Measurements from ENCODE around the gene PKHD1.
"Not testable (repeated sequence)": the region's sequence is repeated elsewhere in the genome, so short reads cannot be mapped to it uniquely, and the experiment has no call there.

Gene PKHD1

DNA sequence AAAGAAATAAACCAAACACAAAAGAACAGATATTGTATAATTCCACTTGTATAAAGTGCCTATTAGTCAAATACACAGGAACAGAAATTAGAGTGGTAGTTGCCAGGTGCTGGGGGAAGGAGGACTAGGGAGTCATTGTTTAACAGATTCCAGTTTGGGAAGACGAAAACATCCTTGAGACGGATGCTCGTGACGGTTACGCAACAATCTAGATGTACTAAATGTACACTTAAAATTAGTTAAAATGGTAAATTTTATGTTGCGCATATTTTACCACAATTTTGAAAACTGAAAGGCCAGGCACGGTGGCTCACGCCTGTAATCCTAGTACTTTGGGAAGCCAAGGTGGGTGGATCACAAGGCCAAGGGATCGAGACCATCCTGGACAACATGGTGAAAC, 111.0 kb downstream of the PKHD1 start:
- no peak for DNase-seq

DNA sequence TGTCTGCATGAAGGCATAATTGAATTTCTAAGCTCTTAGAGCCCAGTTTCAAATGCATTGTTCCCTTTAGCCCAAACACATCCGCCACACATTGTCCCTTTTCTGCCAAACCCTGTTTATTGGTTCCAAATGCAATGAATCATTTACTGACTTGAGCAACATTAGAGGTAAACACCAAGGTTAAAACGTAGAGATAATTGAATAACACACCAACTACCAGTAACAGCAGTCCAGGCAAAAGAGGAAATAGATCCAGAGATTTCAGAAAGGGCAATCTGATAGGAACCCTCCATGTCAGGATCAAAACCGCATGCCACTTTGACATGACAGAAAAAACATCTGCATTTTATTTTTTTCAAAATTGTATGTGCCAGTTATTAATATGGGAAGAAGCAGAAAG, 114.8 kb downstream of the PKHD1 start:
- DNase-seq, result no peak

DNA sequence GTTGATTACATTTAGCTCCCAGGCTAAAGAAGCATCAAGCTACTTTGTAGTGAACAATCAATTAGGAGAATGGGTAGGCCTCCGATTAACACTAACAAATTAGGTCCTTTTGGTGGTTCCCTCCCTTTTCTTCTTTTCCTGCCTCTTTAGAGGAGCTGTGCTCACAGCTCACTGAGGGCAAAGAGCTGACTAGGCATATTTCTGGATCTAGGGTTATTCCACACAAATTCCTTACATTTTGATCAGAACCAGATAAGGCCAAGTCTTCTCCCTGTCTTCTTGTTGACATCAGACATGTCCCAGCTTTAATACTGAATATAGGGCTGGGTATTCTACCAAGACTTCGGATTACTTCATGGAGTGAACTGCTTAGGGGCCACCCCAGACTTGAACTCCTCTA, 119.1 kb downstream of the PKHD1 start:
- DNase-seq, result no peak

DNA sequence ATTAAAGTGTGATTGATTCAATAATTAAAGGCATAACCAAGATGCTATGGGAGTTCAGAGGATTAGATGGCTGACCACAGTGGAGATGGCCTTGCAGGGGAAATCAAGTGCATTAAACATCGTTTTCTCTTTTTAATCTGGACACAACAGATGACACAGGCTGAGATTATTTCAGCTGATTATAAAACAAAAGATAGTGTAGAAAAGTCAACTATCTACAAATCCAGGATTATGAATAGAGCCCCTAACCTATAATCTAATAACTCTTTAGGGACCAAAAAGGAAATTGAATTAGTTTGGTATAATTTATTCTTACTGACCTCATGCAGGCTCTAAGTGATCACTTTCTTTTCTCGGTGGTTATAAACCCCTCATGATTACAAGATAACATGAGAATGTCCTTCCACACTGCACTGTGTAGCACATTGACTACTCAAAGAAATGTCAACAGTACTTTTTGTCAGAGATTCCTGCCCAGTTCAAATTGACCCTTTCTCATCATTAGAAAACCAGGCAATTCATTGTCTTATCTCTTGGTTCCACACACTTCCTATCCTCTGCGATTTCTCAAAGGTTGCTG, 122.1 kb downstream of the PKHD1 start:
- DNase-seq, result no peak

DNA sequence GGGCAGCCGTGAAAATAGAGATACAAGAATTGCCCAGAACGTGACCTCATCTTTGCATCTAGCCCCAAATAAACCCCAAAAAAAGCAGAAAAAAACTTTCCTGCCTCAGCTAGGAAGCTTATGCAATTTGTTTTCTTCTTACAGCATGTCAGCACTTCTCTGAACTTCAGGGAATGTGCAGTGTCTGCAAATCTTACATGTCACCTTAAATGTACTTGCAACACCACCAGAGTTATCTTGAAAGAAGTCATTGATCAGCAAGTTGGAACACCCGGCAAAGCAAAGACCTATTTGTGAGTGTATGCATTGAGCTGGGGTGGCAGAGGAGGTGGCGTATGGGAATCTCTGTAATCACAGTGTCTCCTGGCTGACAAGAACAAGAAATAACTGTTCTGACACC, 123.4 kb downstream of the PKHD1 start:
- DNase-seq, result no peak

DNA sequence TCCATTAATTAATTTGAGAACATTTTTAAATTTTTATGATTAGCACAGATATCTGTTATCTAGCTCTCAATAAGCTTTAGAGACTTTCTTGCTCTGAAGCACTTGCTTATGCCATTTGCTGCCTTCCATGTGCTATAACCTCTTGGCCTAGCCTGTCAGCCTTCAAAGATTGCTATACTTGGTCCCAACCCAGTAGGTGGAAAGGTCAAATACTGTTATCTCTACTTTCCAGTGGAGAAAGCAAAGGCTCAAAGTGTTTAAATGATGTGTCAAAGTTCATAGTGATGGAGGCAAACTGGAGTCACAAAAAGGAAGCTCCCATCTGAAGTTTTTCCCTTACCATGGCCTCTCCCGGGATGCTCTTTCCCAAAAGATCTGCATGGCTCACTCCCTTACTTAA, 125.1 kb downstream of the PKHD1 start:
- DNase-seq, result no peak

DNA sequence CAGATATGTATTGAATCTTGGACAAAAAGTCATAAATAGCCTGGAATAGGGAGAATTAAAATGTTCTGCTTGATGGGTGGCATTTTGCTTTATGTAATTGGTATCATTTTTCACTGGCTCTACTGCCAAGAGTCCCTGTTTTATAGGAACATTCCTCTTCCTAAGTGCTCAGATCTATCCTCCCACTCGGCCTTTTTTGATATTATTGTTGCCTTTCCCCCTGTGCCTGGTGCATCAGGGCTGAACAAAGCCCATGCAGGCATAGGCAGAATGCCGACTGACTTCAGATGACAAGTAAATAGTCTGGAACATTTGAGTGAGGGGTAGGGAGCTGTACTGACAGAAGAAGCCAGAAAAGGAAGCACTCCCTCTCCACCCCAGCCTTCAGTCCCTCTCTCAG, 127.0 kb downstream of the PKHD1 start:
- no peak for DNase-seq

DNA sequence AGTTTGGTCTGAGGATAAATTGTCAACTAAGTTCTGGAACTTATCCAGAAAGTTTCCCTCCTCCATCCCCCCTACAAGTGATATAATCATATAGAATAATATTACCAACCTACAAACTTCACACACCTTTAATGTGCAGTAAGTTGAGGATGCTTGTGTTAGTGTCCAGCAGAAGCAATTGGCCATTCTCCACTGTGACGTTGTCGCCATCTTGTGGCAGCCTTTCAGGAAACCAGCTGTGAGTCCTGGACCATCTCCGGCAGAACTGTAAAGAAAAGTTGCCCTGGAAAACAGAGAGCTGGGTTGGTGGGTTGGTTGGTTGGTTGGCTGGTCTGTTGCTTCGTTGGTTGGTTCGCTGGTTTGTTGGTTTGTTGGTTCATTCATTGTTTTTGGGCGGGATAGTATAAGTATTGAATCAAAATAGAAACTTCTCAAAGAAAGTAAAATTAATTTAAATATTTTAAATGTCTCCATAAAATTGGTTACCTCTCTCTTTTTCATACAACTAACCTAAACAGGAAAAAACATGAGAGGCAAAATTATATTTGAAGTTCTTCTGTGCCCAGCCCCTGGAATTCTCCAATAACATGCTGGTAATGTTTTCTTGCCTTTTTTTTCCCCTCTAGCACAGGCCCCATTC, 127.5 kb downstream of the PKHD1 start:
- no peak for DNase-seq

DNA sequence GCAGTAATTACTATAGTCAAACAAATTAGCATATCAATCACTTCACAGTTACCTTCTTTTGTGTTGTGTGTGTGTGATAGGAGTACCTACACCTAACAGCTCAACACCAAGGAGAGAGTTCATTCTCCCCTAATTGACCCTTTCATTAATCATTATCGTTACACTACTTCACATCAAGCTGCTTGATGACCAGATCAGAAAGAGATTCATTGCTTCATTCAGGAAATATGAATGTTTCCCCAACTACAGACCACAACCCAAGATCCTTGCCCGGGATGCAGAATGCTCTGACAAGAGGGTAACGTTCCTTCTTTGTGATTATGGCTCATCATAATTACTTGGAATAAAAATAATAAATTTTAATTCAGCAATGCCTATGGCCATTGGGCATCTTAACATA, 132.7 kb downstream of the PKHD1 start:
- DNase-seq, result no peak

DNA sequence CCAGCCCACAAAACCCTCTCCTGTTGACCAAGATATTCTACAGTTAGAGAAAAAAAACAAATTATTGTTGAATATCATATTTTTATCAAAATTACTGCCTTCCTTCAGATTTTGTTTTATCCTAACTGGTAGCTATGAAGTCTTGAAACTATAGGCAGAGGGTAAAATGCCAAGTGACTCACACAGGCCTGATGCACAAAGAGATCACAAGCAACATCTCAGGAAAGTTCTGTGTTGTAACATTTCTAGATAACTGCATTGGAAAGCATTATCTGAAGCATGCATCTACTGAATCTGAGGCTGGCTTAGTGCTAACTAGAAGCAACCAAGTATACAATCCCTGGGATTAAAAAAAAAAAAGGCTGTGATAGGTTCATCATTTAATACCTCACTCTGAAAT, 134.2 kb downstream of the PKHD1 start:
- DNase-seq, result no peak

DNA sequence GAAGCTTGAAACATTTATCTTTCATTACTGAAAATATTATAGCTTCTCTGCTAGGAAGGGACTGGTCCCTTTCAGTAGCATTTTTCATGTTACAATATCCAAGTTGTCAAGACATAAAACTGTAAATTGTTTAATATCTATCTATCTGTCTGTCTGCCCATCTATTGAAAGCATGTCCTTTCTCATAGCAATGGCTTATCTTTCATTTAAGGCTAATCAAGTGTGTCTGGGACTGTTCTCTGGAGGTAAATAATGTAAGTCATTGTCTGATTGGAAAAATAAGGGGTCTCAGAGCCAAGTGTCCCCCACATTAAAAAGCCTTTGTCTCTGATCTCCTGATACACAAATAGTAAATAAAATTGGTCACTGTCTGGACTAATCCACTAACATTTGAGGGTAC, 135.5 kb downstream of the PKHD1 start:
- no peak for DNase-seq

DNA sequence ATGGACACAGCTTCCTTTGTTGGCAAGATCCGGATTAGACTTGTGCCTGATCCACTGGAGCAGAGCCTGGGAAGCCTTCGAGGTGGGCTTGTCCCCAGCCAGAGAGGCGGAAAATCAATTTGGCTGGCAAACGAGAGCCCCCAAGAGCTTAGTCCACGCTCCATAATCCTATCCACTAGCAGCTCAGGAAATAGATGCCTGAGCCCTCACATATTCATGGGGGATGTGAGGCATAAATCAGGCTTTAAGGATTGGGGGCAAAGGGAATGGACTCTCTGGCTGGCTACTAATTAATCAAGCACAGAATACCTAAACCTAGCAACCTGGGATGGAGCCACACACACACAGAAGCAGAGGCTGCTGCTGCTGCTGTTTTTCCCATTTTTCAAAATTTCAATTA, 137.9 kb downstream of the PKHD1 start:
- DNase-seq, result no peak

DNA sequence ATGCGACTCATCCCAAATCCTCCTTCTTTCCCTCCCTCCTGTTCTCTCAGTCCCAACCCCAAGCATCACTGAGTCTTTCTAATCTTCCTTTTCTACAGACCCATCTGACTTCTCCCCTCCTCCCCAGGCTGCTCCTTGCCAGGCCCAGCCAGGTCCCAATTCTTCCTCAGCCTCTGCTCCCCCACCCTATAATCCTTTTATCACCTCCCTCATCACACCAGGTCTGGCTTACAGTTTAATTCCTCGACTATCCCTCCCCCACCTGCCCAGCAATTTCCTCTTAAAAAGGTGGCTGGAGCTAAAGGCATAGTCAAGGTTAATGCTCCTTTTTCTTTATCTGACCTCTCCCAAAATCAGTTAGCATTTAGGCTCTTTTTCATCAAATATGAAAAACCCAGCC, 147.7 kb downstream of the PKHD1 start:
- not testable (repeated sequence) for DNase-seq

DNA sequence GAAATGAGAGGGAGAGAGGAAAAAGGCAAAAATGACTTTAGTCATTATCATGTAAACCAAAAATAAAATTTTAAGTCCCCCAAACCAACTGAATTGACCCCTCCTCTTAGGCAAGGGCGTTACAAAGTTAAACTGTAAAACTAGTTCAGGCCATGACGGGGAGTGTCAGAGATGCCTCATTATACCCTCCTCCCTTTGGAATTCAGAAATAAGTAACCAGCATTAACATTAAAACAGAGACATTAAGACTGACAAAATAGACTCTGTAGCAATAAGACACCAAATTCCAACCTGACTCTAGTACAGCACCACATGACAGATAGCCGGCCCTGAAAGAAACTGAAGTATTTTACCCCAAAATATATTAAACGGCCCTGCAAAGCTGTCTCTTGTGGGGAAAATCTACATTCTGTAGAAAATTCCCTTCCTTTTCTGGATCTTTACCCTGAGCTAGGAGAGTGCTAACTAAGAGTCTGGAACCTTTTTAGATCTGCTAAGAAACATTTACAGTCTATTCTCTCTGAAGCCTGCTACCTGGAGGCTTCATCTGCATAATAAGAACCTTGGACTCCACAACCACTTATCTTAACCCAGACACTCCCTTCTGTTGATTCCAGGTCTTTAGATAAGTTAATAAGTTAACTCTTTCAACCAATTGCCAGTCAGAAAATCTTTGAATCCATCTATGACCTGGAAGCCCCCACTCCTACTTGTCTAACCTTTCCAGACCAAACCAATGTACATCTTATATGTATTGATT, 150.7 kb downstream of the PKHD1 start:
- DNase-seq, result no peak

DNA sequence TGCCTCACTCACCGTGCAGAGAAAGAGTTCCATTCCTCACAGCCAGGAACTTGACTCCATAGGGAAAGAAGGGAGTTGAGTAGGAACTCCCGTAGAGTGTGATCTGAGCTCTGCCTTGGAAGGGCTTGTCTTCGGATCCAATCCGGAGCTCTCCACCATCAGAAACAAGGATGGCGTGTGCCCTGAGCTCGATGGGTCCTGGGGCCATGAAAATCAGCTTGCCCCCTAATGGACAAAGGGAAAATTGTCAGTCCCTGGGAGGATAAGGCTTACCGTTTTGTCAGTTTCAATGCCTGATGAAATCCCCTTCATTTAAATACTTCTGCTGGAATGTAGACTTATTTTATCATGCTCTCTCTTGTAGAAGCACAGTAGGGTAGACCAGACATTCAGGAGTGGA, 153.3 kb downstream of the PKHD1 start:
- DNase-seq, result no peak

DNA sequence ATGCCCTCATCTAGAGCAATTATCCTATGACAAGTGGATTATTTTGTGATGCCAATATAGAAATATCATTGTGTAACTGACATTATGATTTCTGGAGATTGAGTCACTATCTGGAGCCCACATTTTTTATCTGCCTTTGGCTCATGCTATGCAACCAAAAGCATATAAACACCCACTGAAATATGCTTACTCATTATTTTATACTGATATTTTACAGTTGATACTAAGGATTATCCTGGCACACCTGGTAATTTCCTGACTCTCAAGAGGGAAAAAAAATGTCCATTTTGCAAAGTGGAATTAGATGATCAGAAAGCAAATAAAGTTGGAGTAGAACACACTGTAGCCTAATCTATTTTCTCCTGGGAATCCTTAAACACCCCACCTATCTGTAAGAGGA, 154.5 kb downstream of the PKHD1 start:
- DNase-seq, result no peak

DNA sequence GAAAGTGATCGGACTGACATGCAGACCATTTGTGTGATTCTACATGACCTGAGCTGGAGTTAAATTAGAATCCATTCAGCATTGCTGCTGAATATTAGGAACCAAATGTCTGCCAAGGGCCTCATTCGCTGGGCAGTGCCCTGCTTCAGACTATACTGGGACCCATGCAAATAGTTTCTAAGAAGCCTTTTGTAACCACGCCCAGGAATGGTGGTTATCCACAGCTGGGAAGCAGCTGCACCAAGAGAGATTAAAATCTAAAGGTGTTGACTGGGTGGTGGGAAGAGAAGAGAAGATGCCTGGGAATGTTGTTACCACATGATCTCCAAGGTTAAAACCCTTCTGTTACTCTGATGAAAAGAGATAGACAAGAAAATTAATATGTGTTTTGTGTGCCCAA, 156.8 kb downstream of the PKHD1 start:
- no peak for DNase-seq

DNA sequence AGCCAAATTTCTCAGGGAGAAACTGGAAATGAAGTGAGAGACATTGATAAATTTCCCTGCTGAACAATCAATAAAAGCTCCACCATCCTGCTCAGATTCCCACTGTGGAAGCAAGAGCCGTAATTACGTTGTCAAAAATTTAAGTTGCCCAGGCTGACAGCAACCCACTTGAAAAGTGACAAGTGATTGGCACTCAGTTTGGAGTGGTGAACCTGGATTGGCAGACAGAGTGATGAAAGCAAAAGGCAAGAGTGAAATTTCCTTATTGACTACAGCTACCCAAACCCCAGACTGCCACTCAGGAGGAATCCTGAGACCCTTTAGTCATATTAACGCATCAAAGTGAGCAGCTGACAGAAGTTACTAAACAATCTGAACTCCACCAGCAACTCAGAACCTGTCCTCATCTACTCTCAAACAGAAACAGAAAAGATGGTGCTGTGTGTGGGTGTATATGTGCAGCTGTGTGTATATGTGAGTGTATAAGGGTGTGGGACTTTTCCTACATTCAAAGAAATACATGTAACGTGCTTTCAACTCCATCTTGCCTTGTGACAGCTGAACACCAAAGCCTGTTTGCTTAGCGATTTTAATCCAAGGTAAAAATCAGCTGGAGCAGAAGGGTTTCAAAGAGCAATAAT, 157.4 kb downstream of the PKHD1 start:
- DNase-seq, result no peak

DNA sequence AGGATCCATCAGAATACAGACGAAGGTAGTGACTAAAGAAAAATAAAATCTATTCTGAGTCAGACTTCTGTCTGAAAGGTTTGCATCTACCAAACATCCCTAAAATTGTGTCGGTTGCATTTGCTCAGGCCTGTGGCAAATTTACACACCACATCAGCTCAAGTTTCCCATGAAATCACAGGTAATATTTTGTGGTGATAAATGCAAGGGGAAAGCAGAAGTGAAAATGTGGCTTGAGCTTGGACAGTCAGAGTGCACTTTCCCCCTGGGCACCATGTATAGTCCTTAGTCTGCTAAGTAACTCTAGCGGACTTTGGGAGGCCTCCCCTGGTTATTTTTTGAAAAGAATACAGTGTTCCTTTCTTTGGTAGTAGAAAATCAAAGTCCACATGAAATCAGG, 159.1 kb downstream of the PKHD1 start:
- DNase-seq, result no peak

DNA sequence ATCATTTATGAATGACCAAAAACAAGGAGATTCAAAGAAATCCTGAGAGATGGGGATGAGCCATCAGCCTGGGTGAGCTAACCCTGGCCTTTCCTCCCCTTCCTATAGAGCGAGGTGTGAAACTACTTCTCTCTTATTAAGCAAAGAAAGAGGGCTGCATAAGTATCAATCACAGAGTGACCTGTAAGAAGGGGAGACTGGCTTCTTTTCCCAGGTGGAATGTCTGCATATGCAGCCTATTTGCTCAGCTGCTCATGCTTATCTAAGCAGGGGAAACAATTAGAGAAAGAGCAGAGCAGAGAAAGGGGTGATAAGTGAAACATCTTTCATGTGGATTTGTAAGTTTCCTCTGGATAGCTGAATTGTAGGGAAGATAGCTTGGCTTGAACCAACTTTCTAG, 160.0 kb downstream of the PKHD1 start:
- no peak for DNase-seq

DNA sequence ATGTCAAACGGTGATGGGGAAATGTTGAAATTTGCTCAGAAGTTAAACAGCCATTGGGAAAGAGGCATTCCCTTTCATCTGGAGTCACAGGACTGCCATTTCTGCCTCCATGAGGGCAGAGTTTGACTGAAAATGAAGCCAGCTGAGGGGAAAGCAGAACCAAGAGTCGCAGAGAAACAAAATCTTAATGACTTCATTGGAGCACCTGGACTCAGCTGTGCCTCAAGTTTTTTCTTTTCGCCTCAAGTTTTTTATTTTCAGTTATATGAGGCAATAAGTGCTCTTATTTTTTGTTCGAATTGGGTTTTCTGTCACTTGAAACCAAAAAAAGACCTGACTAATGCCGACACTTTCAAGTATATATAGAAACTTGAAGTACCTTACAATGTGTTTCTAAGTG, 161.3 kb downstream of the PKHD1 start:
- DNase-seq, result no peak

DNA sequence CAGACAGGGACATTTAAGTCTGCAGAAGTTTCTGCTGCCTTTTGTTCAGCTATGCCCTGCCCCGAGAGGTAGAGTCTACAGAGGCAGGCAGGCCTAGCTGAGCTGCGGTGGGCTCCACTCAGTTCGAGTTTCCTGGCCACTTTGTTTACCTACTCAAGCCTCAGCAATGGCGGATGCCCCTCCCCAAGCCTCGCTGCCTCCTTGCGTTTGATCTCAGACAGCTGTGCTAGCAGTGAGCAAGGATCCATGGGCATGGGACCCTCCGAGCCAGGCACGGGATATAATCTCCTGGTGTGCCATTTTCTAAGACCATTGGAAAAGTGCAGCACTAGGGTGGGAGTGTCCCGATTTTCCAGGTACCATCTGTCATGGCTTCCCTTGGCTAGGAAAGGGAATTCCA, 164.9 kb downstream of the PKHD1 start:
- not testable (repeated sequence) for DNase-seq

DNA sequence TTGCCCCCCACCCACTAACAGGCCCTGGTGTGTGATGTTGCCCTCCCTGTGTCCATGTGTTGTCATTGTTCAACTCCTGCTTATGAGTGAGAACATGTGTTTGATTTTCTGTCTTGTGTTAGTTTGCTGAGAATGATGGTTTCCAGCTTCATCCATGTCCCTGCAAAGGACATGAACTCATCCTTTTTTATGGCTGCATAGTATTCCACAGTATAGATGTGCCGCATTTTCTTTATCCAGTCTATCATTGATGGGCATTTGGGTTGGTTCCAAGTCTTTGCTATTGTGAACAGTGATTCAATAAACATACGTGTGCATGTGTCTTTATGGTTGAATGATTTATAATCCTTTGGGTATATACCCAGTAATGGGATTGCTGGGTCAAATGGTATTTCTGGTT, 169.1 kb downstream of the PKHD1 start:
- DNase-seq, result not testable (repeated sequence)

DNA sequence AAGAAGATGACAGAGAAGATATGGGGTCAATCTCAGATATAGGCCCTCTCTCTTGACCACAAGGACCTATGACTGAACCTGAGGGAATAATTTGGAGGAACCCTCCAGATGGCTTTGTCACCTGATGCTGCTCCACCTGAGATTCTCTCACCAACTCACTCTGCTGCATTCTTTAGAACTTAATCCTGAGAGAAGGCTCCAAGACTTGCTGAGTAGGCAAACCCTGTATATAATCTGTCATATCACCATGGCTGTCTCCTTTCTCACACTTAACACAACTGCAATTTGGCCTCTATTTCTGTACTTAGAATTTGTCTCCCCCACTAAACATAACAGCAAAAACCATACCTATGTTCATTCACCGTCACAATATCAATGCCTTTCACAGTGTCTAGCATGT, 172.3 kb downstream of the PKHD1 start:
- no peak for DNase-seq

Data from stimulated activated naive CD4-positive, alpha-beta T cell treated with Interleukin-2 at 50 U/mL for 16 hours (primary cell).